ENCODE results near the gene FOXM1. TPM values are rescaled to one million over a fixed set of nuclear protein-coding genes. Genes with fewer than 3 reads are reported as not detected.
A peak's percentile ranks its signal among the peaks of the same experiment; 100 is the strongest.

Gene FOXM1
- total RNA-seq, 1 experiment from 2014 or later: 23.8 TPM

- DNase-seq (ENCODE audit: extremely low read depth, low read depth): no peak
Observed at GRCh38 chr12:2844786-2845185, 32.2 kb downstream of the FOXM1 start.

DNA sequence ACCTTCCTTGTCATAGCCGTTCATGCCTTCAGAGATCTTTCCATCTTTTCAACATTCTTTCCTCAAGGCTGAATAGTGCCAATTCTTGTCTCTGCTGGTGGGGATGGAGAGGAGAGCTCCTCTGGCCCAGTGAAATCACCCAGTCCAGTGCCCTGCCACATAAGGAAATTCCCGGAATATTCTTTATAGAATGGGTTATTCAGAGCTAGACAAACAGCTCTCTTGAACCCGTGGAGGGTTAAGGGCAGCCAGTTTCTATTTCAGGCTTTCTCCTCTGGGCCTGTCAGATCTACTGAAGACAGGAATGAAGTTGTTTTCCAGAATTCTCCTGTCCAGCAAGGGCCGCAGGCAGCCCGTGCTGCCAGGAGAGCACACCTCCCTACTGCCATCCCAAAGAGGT is 34.0 kb downstream of the FOXM1 start:
- no peak for DNase-seq (ENCODE audit: extremely low read depth, low read depth)

GRCh38 chr12:2841056-2841650 is 35.8 kb downstream of the FOXM1 start:
- no peak for DNase-seq (ENCODE audit: extremely low read depth, low read depth)

GRCh38 chr12:2836574-2836973 is 40.4 kb downstream of the FOXM1 start:
- DNase-seq (ENCODE audit: extremely low read depth, low read depth): no peak

DNA sequence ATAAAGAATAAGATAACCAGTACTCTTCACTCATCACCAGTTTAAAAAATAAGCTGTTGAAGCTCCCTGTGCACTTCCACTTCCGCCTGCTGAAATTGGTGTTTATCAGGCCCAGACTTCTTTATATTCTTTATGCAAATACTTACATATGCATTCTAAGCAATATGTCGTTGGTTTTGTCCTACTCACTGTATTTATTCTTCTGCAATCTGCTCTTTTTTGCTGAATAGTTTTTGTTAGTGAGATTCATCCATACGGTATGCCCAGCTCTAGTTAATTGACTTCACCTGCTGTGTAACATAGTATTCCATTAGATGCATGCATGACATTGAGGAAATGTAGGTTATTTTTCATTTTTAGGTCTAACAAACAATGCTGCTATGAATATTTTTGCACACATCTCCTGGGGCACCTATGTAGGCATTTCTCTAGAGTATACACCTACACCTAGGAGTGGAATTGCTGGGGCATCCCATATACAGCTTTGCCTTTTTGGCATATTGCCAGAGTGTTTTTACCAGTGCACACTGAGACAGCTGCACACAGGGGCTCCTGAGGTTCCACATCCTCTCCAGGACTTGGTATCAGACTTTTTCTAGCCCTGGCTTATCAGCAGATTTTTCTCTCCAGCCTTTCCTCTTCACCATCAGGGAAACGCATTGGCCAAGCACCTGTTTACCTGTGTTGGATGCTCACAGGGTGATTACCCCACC is 41.1 kb downstream of the FOXM1 start:
- DNase-seq (ENCODE audit: extremely low read depth, low read depth): no peak

- no peak for DNase-seq (ENCODE audit: extremely low read depth, low read depth)
Observed at GRCh38 chr12:2834581-2835491, 42.1 kb downstream of the FOXM1 start, which contains the start of gene NRIP2. Gene NRIP2, minus strand, starts transcription at chr12:2835035. Its CDS starts 52 bp downstream, at chr12:2834983.

GRCh38 chr12:2833810-2834209 is 43.2 kb downstream of the FOXM1 start:
- DNase-seq (ENCODE audit: extremely low read depth, low read depth): no peak

- no peak for DNase-seq (ENCODE audit: extremely low read depth, low read depth)
Observed at GRCh38 chr12:2833327-2833726, 43.6 kb downstream of the FOXM1 start.

- DNase-seq (ENCODE audit: extremely low read depth, low read depth): no peak
Observed at GRCh38 chr12:2832550-2833127, 44.3 kb downstream of the FOXM1 start.

DNA sequence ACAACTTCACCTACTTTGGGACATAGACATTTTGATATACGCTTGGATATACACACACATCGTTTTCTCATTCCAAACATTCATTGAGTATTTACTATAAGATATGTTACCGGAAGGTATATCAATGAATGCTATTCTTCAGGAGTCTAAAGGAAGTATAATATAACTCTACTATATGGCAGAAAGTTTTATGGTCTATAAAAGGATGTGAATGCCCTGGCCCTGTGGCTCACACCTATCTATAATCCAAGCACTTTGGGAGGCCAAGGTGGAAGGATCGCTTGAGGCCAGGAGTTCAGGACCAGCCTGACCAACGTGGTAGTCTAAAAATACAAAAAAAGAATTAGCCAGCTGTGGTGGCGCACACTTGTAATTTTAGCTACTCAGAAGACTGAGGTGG is 47.7 kb downstream of the FOXM1 start:
- no peak for DNase-seq (ENCODE audit: extremely low read depth, low read depth)

- no peak for DNase-seq (ENCODE audit: extremely low read depth, low read depth)
Observed at GRCh38 chr12:2826721-2827515, 50.1 kb downstream of the FOXM1 start.

DNA sequence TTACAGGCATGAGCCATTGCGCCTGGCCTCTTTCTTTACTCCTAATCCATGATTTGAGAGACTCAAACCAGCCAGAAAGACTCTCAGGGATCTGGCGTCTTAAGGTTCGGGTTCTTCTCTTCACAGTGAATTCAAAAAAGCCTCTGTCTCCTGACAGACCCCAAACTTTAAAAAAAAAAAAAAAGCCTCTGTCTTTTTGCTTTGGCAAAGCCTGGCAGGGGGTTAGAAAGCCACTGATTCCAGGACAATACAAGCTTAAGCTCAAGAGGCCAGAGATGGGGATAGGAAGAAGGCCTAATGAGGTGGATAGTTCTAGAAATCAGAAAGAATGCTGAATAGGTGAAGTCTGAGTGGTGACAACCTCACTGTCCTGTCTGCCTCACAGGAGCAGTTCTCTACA is 50.9 kb downstream of the FOXM1 start:
- no peak for DNase-seq (ENCODE audit: extremely low read depth, low read depth)

- no peak for DNase-seq (ENCODE audit: extremely low read depth, low read depth)
Observed at GRCh38 chr12:2825132-2825531, 51.8 kb downstream of the FOXM1 start.

GRCh38 chr12:2824541-2824940 is 52.4 kb downstream of the FOXM1 start:
- DNase-seq (ENCODE audit: extremely low read depth, low read depth): no peak

- no peak for DNase-seq (ENCODE audit: extremely low read depth, low read depth)
Observed at GRCh38 chr12:2823483-2823882, 53.5 kb downstream of the FOXM1 start.

DNA sequence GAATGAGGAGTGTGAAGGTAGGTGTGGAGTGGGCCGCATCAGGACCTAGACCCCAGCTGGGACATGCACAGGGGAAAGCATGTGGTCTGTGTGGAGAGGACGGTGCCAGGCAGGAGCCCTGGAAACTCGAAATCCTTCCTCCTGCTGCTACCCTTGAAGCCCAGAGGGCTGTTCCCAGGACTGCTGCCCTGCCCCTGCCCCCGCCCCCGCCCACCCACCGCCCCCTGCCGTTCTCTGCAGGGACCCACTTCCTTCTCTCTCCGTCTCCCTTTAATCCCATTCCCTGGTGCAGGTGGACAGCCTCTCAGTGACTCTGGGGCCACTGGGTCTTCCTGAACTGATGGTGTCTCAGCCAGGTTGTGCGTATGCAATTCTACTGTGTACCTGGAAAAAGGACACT is 56.5 kb downstream of the FOXM1 start:
- DNase-seq (ENCODE audit: extremely low read depth, low read depth): no peak

DNA sequence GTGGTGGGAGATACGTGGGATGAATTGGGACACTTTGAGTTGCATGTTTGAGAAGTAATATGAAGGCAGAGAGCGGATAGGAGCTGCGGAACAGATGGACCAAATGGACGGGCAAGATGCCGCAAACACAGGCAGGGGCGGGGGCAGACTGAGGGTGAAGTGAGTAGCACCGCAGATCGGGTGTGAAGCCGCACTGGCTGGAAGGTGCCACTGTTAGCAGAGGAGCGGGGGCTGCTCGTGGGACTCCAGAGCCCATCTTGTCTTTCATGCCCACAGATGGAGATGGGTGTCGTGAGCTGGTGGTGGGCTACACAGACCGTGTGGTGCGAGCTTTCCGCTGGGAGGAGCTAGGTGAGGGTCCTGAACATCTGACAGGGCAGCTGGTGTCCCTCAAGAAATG is 57.2 kb downstream of the FOXM1 start:
- DNase-seq (ENCODE audit: extremely low read depth, low read depth): no peak

DNA sequence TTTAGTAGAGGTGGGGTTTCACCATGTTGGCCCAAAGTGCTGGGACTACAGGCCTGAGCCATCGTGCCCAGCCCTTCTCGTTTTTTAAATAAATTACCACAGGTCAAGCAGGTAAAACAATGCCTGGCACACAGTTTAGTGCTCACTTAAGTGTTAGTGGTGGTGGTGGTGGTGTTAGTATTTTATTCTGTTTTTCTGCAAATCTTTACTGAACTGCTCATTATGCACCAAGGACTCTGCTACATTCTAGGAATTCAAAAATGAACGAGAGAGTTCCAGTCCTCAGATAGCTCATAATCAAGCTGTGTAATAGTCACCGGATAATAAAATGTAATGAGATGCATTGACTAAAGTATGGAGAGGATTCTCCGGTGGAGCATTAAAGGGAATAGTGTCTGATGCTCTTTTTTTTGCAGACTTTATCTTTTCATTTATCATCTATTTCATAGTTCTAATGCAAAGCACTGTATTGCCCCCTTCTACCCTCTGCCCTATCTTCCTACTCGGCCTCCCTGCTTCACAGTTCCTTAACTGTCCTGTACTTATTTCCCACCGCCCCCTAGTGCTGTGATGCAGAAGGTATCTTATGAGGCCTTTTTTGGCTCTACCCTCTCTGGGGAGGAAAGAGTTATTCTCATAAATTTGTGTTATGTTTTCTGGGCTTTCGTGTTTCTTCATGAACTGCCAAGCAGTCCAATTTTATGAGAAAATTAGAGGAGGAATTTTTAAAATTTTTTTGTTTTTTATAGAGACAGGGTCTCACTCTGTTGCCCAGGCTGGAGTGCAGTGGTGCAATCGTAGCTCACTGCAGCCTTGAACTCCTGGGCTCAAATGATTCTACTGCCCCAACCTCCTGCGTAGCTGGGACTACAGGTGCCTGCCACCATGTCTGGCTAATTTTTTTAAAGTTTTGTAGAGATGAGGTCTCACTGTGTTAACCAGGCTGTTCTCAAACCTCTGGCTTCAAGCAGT is 63.5 kb downstream of the FOXM1 start:
- DNase-seq (ENCODE audit: extremely low read depth, low read depth): peak; percentile 55

Measured in NCI-H460 (cell line).